Measurements from ENCODE around the gene STK39.

STK39 gene

DNA sequence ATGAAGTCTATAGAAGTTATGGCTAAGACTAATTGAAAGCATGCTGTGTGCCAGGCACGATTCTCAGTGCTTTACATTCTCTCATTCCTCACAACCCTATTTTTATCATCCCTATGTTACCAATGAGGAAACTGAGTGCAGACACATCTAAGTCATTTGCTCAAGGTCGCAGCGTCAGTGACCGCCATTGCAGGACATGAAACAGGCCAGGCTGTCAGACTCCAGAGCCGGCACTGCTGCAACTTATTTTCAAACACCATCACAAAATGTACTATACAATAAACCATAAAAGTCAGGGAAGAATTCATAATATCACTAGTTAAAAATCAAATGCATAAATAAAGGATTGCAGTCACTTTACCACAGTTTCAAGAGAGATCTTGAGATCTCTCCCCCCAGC is 5.6 kb downstream of the STK39 start:
- DNase-seq = no peak

DNA sequence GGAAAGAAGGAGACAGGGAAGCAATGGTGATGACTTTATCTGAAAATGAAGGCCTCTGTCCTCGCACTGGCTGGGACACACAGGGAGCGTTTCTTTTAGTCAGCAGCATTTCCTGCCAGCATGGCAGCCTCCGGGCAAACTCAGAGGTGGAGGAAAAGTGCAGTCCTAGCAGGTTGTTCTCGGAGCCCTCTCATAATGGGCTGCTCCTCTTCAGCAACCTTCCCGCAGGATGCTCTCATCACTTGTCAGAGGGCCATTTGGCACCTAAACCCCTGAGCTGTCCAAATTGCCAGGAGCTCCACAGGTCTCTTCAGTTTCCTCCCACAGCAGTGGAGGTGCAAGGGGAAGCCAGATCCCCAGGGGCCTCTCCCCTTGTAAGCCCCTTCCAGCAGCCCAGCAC is 6.2 kb downstream of the STK39 start:
- no peak for DNase-seq

DNA sequence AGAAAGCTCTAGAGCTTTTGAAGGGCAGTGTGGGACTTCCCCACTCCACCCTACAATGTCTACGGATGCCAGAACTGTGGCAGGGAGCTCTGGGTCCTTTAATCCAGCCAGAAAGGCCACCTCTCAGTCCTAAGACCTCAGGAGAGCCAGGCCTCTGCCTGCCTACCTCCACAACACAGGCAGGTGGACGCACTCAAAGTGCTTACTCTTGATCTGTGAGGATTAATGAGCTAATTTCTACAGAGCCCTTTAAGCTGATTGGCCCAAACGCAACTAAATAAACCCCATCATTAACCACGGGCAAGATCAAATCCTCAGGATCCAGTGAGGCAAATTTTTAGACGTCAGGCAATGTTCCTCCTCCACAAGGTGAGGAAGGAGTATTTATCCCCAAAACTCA is 8.1 kb downstream of the STK39 start:
- DNase-seq = no peak

DNA sequence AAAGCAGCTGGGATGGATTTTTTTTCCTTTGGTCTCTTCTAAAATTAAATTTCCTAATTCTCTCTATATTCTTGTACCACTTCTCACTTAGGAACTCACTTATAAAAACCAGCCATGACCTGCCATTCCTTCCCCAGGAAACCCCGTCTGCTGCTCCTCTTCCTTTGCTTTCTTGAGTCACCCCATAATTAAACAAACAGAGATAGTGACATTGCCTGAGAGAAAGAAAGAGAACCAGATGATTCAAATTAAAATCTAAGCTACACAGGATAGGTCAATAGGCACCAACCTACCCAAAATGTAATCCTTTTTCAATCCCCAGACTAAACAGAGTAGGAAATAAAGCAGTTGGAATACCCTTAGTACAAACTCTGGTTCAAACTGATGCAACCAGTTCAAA is 9.7 kb downstream of the STK39 start:
- DNase-seq = no peak

DNA sequence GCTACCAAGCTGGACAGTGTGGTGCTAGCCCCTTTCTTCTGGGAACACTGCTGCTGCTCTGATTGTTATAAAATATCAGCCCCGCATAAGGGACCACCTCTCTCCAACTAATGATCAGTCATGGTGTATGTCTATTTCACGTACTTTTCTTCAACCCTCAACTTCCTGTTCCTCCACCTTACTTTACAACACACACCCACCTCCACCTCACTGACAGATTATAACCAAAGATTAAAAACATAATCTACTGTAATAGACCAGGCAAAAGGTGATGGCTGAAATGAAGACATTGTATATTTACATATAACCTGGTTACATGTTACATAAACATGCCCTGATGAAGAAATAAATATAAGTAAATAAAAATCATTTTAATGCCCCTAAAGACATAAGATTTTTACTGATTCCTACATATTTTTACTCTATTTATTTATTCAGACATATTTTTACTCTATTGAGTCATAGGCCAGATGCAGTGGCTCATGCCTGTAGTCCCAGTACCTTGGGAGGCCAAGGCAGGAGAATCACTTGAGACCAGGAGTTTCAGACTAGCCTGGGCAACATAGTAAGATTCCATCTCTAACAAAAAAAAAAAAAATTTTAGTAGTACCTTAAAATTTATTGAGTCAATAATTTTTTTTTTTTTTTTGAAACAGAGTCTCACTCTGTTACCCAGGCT is 12.8 kb downstream of the STK39 start:
- DNase-seq = no peak

DNA sequence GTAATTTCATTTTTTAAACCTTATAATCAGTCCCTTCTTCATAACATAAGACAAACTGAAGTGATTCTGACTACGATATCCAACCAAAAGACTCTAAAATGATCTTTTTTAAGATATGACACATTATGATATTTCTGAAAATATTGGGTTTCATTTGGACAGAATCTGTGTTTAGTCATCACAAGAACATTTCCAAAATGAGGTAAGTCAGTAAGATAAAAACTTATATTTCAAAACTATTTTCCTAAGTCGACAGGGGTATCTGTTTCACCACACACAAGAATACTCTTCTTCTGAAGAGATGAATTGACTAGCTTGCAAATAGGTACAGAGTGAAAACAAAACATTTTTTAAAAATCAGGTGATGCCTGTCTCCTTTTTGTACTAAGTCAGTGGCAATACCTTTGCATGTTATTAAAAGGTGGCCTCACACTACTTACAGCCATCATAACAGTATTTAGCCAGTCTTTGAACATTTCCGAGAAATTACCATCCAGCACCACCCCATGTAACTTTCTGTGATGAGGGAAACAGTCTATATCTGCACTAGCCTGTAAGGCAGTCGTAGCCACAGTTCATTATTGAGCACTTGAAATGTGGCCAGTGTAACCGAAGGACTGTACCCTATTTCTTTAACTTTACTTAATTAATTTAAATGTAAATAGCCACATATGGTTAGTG is 13.5 kb downstream of the STK39 start:
- DNase-seq = no peak

DNA sequence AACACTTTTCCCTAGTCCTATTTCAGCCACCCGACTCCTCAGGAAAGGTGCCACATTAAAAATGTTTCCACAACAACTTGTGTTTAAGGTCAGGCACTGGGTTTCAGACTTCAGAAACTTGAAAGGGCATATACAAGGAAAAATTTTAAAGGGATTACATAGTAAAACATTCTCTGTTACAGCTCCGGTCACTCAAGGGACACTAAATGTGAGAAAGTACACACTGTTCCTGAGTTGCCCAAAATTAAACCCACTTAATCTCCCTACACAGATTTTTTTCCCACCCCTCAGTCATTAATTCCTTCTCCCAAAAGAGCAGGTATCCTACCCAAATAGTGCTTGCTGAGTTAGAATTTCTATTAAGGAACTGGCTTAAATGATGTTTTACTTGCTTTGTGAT is 14.2 kb downstream of the STK39 start:
- DNase-seq = no peak

DNA sequence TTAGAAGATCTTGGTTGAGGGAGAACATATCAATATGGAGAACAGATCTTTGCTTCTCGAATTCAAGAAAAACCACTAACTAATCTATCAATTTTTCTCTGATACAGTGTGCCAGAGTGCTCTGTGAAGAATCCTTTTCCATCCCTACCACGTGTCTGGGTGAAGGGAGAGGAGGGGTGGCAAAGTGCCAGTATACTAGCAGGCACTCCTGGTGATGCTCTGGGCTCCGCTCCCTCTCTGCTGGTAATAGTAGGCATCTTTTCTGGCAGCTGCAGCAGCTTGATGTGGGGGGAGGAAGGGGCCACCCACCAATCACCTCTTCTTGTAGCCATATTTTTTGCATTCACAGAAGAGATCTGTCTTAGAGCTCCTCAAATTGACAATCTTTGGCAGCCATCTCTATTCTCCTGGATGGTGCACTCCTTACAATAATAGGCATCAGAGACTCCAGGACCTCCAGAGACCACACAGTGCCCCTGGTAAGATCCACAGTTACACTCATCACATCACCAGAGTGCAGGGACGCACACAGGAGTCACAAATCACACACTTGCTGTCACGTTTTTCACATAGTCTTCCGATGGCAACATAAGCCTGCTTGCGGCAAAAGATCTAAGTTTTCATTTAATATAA is 15.7 kb downstream of the STK39 start:
- DNase-seq = no peak

DNA sequence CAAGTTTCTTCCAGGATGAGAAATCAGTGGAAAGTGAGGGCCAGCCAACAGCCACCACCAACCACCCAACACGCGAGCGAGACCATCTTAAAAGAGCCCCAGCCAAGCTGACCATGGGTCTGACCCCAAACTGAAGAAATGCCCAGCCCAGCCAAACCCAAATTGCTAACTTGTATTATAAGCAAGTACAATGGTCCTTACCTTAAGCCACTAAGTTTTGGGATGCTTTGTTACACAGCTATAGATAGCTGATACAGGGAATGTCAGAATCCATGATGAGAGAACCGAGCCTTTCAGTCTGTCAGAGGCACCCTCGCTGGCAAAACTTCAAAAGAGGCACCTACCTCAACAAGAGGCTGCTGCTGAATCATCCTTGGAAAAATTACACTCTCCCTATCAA is 17.0 kb downstream of the STK39 start:
- DNase-seq = no peak

DNA sequence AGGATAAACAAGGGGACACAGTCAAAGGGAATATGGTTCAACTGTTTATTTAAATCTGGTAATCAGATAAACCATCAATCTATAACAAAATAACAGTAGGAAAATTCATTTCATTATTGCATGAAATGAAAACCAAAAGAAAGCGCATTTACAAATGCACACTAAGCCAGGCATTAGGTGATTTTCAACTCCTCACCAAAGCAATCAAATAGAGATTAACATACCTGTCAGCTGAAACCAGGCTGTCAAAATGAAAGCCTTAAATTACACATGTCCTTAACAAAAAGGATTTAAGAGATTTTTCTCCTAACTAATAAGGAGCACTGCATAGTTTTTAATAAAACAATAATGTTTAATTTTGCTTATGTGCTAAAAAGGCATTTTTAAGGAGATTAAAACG is 23.0 kb downstream of the STK39 start:
- no peak for DNase-seq

DNA sequence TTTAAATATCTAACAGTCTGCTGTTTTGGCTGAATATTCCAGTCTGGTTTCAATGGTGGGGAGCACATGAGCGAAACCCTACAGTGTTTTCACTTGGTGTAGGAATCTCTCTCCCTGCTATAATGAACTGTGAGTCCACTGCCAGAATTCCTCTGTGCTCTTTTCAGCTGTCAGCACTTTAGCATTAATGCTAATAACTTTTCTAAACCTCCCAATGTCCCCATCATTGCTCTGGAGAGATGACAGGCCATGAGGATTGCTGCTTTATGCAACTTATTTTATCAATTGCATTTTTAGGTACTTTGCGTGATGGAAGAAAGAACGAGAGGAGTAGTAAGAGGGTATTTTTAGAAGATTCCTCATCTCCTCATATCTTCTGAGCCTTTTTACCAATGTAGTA is 25.3 kb downstream of the STK39 start:
- DNase-seq = no peak

DNA sequence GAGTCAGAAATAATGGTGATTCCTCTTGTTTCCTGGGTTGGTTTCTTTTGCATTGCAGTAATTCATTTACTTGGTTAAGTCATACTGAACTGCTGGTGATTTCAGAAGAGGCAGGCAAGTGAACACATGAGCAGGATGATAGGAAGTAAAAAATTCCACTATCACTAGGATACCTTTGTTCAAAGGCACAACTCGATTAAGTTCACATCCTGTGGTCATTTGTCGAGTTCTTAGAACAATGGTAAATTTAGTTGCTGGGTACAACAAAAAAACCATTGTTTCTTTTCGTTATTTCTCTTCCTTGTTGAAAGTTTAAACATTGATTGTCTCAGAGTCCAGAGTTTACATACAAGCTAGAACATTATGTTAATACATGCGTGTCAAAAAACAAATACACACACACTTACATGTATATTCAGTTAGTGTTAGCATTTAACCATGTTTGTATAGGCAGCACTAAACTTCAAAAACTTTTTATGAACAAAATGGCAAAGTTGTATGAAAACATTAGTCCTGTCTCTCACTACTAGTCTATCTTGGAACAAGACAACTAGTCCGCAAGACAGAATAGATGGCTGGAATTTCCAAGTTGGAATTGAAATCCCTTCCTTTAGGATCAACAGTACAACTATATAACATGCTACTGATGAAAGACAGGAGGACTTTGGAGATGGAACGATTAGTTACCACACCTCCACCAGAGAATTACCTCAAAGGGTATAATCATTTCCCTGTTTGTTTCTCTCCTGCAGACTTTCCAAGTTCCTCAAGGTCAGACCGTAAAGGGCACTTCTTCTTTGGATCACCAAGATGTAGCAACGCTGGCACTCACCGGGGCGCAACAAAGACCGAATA is 26.2 kb downstream of the STK39 start:
- DNase-seq = no peak

DNA sequence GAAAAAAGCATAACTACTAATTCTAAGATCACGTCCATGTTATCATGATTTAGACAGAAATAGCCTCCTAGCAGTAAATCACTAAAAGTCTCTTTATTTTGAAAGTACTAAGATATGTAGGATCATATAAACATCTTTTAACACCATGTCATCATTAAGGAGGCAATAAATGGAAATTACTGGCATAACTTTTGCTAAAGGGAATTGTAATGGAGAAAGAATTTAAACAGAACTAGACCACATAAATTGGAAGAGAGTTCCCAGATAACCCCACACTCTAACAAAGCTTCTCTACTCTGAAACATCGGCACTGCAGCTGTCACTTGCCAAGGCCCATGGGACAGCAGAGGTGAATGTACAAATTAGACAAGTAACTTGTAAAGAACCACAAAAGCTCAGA is 29.5 kb downstream of the STK39 start:
- no peak for DNase-seq

DNA sequence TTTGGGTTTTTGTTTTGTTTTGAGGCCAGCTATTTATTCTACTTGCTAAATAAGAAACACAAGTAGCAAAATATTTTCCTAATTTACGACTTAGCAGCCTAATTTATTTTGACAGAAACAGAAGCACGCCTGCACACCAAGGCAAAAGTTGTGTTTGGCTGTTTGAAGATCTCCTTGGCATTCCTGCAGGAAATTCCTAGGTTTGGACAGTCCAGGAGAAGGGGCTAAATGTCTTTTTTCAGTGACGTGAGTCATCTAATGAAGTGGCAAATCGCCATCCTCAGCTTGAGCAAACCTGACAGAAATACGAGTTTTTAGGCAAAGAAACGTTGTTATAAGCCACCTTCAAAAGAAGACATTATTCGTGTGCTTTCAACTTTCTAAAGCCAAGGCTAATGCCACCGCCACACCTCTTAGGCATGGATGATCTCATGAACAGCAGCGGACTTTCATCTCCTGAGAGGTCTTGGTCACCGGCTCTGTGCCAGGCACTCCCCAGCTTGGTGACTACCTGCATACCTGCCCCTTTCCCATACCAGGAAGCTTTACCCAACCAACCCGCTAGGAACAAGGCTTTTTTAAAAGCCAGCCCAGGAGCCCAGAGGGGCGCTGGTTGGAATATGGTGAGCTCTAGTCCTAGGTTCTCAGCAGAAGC is 30.9 kb downstream of the STK39 start:
- DNase-seq = no peak

DNA sequence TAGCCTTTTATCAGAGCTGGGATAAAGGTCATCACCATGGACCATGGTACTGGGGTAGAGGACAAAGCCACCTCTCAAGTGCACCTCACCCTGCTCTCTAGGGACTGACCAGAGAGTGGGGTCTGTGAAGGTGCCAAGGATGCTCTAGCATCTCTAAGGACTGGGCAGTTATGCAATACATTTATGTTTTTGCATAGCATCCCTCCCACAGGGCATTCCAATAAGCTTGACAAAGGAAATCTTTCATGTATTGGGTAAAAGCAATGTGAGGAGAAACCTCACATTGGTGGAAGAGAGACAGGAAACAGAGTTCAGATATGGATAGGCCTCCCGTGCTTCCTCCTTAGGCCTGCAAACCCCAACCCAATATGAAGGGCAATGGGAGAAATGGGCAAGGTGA is 31.6 kb downstream of the STK39 start:
- DNase-seq = no peak

DNA sequence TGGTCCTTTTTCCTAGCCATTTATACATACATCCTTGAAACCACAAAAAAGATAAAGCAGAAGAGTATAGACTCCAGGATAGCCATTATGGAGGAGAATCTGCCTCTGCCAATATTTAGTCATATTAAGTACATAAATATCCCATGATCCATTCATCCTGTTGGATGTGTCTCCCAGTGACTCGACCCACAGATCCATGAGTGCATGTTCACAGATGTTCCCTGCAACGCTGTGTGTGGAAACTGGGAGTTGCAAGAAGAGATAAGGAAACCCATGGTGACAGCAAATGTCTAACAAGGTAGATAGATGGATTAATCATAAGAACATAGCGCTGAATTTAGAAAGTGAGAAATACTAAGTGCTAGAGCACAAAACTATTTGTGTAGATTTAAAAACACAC is 34.5 kb downstream of the STK39 start:
- DNase-seq = no peak

DNA sequence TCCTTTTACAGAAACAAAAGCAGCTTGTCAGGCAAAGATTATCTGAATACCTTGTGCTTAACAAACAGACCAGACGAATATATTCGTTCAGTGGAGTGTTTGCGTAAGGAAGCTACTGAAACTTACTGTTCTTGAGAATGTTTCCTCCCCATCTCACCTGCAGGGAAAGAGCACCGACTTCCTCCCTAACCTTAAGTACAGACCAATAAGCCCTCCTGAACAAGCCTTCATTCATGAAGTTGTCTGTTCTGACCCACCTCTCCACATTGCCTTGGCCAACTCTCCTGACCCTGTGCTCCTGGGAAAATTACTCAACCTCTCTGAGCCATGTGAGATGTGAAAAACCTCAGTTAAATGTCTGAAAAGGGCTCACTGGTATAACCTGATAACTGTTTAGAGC is 35.2 kb downstream of the STK39 start:
- DNase-seq = no peak

DNA sequence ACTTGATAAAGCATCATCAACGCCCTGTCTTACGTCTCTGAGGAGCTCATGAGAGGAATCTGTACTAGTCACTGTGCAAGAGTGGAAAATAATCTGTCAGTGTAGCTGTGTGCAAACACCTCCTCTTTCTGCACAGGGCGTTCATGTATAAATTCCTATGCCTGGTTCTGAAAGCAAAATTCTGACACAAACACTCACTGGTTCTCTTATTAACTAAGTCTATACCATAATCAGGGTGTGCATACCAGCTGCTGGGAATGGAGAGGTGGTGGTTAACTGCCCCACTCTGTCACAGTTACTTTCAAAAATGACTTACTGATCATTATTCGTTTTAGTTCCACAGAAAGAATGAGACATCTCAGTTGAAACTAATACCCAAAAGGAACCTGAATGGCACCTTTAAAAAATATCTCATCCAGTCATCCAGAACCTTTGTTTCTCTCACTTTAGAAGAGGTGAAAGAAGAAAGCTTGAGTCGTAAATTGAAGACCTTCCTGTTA is 35.7 kb downstream of the STK39 start:
- no peak for DNase-seq

DNA sequence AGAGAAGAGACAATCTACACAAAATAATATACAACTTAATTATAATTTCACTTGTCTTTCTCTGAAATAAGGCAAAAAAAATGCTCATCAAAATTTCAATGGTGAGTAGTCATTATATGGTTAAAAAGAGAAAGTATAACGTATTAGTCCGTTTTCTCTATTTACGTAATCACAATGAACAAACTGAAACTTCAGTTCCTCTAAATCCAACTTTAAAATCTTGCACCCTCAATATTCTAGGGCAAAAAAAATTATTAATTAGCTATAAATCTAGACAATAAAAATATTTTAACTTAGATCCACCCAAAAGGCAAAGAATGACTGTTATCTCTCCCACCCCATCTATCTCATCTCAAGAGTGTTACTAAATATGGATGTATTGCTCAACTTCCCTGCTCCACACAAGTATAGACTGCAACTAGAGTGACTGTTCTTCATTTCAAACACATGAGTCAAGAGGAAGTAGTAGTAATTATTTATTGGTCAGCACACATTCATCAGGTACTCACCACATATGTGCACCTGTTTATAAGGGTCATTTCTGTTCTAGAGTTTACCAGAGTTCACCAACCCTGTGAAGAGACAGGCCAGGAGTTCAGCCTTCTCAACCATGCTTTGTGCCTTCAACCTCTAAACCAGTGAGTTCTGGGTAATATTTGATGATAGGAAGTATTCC is 36.4 kb downstream of the STK39 start:
- no peak for DNase-seq

DNA sequence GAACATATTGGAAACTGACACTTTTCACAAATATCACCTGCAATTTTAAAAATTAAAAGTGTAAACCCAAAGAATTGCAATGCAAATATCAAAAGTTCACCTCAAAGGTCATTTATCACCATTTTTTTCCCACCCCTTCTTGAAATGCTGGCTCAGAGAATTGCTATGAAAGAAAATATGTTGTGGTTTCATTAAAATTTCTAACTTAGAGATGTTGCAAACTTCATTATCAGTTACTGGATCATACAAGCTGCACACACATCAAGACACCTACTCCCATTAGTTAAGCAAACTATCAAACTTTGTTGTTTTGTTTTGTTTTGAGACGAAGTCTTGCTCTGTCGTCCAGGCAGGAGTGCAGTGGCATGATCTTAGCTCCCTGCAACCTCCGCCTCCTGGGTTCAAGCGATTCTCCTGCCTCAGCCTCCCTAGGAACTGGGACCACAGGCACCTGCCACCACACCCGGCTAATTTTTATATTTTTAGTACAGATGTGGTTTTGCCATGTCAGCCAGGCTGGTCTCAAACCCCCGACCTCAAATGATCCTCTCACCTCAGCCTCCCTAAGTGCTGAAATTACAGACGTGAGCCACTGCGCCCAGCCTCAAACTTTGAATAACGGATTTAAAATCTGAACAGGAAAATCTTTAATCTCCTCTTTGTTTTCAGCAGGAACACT is 37.0 kb downstream of the STK39 start:
- no peak for DNase-seq

DNA sequence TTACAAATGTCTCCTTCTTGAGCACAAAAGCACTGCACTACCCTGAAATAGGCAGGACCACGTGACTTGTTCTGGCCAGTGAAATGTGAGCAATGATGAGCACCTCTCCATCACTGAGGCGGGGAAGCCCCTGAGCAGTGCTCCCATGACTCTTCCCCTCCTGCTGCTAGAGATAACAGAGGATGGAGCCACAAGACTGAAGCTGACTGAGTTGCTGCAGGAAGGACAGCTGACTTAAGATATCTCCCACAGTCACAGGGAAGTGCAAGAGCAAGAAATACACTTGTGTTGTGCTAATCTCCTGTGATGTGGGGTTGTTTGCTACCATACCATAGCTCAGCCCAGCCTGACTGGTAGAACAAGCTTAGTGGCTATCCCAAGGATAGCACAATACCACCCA is 38.7 kb downstream of the STK39 start:
- no peak for DNase-seq

DNA sequence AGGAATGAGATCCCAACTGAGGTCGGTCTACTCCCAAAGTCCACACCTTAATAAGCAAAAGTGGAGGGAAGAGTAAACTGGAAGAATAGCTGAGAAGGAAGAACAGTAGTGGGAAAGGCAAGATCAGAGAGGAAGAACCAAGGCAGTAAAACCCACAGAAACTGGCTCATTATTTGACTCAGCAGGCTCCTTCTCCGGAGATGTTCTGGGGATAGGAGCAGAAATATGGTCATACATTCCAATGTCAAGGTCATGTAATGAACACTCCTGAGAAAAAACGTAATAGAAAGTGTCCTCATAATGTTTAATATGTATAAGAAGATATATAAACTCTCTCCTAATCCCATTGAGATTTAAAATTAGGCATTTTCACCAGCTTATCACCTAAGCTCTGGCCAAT is 39.5 kb downstream of the STK39 start:
- no peak for DNase-seq

Measured in activated CD4-positive, alpha-beta T cell treated with anti-CD3 and anti-CD28 coated beads for 4 hours (primary cell).